HL-60 (cell line): ENCODE measurements around the gene NR2F6.

Experiments
- CTCF ChIP-seq: IDR thresholded peaks from one replicate; pipeline ENCODE4 v1.5.1; 2011; ENCODE audit warnings: low read length, control low read depth, inconsistent platforms; ENCODE audit not compliant: insufficient read depth
- GABPA ChIP-seq: IDR thresholded peaks from 2 replicates; pipeline ENCODE4 v1.6.1; 2012; ENCODE audit warnings: low read depth
- POLR2AphosphoS5 ChIP-seq: IDR thresholded peaks from 2 replicates; pipeline ENCODE4 v1.6.1; 2012; ENCODE audit warnings: low read depth
- SPI1 ChIP-seq: IDR thresholded peaks from 2 replicates; pipeline ENCODE4 v1.6.1; 2012; ENCODE audit warnings: low read depth, mild to moderate bottlenecking, borderline replicate concordance
- TF ChIP-seq, protein P1 (sequence below): IDR thresholded peaks from 2 replicates; pipeline ENCODE4 v1.6.1; 2012; ENCODE audit warnings: low read depth; ENCODE audit not compliant: insufficient replicate concordance

- TF ChIP-seq CTCF (no peak), GABPA (no peak), POLR2AphosphoS5 (no peak), SPI1 (no peak)
- TF ChIP-seq, protein P1, sequence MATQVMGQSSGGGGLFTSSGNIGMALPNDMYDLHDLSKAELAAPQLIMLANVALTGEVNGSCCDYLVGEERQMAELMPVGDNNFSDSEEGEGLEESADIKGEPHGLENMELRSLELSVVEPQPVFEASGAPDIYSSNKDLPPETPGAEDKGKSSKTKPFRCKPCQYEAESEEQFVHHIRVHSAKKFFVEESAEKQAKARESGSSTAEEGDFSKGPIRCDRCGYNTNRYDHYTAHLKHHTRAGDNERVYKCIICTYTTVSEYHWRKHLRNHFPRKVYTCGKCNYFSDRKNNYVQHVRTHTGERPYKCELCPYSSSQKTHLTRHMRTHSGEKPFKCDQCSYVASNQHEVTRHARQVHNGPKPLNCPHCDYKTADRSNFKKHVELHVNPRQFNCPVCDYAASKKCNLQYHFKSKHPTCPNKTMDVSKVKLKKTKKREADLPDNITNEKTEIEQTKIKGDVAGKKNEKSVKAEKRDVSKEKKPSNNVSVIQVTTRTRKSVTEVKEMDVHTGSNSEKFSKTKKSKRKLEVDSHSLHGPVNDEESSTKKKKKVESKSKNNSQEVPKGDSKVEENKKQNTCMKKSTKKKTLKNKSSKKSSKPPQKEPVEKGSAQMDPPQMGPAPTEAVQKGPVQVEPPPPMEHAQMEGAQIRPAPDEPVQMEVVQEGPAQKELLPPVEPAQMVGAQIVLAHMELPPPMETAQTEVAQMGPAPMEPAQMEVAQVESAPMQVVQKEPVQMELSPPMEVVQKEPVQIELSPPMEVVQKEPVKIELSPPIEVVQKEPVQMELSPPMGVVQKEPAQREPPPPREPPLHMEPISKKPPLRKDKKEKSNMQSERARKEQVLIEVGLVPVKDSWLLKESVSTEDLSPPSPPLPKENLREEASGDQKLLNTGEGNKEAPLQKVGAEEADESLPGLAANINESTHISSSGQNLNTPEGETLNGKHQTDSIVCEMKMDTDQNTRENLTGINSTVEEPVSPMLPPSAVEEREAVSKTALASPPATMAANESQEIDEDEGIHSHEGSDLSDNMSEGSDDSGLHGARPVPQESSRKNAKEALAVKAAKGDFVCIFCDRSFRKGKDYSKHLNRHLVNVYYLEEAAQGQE: no peak
Observed at GRCh38 chr19:17206736-17207581, 38.8 kb downstream of the NR2F6 start.
